GM12878 (cell line): ENCODE data around the gene MGLL.

Experiments used
- CBX5 ChIP-seq: sonication (generic); IDR thresholded peaks from 2 replicates; pipeline ENCODE4 v1.6.1; 2016; ENCODE audit warnings: low read depth, moderate library complexity, mild to moderate bottlenecking, inconsistent platforms
- E2F4 ChIP-seq: IDR thresholded peaks from 2 replicates; pipeline ENCODE4 v1.6.1; 2012; ENCODE audit warnings: low read depth, low read length, improper control_type of control experiment
- GABPA ChIP-seq: IDR thresholded peaks from 2 replicates; pipeline ENCODE4 v1.6.1; 2014; ENCODE audit warnings: antibody characterized with exemption, low read depth, mild to moderate bottlenecking, inconsistent platforms
- RAD21 ChIP-seq: IDR thresholded peaks from 2 replicates; pipeline ENCODE4 v1.6.1; 2011; ENCODE audit warnings: mild to moderate bottlenecking, low read depth, low read length, moderate library complexity; ENCODE audit not compliant: insufficient read depth
- TF ChIP-seq, protein P1 (sequence below), 3 experiments: IDR thresholded peaks in 2 of 3; conservative IDR thresholded peaks in 1 of 3; 2 replicates each; pipeline ENCODE4 v1.5.1; 2011; ENCODE audit warnings: low read depth in 3 of 3, low read length in 3 of 3, mild to moderate bottlenecking in 3 of 3, control low read depth in 2 of 3, moderate library complexity in 2 of 3, inconsistent platforms in 1 of 3, mixed read lengths in 1 of 3; ENCODE audit not compliant: control insufficient read depth in 2 of 3, insufficient read depth in 1 of 3; ENCODE audit errors: extremely low read depth in 1 of 3

DNA sequence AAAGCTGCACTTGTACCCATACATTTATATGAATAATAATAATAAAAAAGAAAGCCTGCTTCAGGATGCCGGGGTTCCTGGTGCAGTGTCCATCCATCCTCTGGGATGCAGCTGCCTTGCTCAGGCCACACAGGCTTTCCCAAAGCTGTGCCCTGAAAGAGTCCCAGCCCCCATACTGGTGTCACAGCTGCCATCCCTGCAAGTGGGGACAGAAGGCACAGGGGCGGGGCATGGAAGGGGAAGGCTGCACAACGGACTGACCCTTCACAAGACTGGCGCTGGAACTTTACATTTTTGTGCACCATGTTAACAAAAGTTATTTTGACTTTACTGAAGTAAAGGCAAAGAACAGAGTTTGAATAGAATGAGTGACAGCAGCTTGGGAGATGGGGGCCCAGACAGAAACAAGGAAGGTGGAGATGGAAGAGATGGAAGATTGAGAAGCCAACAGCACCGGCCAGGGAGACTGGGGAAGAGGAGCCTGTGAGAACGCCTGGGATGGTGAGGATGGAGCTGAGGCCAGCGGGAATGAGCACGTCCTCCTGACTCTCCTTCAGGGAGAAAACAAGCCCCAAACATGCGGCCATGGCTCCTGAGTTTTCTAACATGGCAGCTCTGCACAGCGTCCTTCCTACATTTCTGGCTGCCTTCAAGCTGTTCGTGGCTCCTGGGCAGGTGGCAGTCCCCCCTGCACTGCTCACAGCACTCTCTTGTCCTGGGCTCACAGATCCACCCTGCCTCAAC, 76.5 kb downstream of the MGLL start:
- TF ChIP-seq, protein P1, sequence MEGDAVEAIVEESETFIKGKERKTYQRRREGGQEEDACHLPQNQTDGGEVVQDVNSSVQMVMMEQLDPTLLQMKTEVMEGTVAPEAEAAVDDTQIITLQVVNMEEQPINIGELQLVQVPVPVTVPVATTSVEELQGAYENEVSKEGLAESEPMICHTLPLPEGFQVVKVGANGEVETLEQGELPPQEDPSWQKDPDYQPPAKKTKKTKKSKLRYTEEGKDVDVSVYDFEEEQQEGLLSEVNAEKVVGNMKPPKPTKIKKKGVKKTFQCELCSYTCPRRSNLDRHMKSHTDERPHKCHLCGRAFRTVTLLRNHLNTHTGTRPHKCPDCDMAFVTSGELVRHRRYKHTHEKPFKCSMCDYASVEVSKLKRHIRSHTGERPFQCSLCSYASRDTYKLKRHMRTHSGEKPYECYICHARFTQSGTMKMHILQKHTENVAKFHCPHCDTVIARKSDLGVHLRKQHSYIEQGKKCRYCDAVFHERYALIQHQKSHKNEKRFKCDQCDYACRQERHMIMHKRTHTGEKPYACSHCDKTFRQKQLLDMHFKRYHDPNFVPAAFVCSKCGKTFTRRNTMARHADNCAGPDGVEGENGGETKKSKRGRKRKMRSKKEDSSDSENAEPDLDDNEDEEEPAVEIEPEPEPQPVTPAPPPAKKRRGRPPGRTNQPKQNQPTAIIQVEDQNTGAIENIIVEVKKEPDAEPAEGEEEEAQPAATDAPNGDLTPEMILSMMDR (IDR thresholded peaks at IDR 0.05 in 2 of 3, conservative IDR thresholded peaks at IDR 0.05 in 1 of 3; ENCODE audit: control insufficient read depth in 2 of 3, extremely low read depth in 1 of 3, insufficient read depth in 1 of 3, low read depth in 3 of 3, low read length in 3 of 3) = no peak
- no peak for TF ChIP-seq GABPA
- no peak for TF ChIP-seq CBX5
- TF ChIP-seq RAD21 = no peak
- no peak for TF ChIP-seq E2F4
